Stimulated activated CD4-positive, alpha-beta T cell treated with anti-CD3 and anti-CD28 coated beads, Interleukin-2, amount 100 ng/mL, for 4 hours (primary cell): ENCODE data around the gene SV2B.

Experiments used
- DNase-seq: peaks from one replicate; pipeline ENCODE4 v3.0.0-alpha.2; 2020; ENCODE audit warnings: low read depth

SV2B gene

DNA sequence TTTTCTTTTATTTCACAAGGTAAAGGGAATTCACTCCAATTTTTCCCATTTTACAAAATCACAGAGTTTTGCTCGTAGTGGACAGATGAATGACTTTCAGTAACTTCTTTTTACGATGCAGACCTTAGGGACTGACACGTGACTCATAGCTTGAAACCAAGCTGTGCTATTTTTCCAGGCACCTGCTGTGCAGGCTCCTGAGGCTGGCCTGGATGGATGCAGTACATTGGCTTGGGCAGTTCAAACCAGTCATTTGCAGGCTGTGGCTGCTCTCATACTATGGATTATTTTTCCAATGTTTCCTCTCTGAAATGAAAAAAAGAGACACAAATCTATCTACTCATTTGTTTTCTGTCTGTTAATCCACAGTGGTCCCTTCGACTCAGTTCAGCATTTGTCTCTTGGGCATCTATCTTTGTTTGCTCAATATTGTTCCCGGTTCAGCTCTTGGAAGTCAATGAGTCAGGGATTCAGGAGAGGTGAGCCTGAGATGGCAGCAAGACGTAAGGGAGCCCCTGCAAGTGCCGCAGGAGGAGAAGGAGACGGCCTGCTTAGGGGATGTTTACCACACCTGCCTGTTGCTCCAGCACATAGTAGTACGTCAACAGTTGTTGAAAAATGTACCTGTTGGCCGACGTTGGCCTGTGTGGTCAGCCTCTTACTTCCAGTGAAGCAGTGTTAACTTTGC, 92.8 kb downstream of the SV2B start:
- DNase-seq, result no peak

DNA sequence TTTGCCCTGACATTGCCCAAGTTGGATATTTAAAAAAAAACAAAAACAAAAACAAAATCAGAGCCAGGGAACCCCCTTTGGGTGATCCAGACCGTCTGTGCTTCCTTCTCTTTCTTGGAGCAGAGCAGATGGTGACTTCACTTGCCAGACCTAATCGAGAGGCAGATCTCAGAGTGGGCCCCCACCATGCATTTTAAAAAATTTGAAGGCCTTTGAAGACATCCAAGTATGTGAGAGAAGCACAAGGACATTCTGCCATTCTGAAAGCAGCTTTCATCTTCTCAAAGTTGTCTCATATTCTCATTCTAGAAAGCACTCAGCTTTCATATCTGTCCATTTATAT, 93.3 kb downstream of the SV2B start:
- no peak for DNase-seq

- no peak for DNase-seq
These were observed 96.1 kb downstream of the SV2B start for GRCh38 chr15:91196127-91196526.

DNA sequence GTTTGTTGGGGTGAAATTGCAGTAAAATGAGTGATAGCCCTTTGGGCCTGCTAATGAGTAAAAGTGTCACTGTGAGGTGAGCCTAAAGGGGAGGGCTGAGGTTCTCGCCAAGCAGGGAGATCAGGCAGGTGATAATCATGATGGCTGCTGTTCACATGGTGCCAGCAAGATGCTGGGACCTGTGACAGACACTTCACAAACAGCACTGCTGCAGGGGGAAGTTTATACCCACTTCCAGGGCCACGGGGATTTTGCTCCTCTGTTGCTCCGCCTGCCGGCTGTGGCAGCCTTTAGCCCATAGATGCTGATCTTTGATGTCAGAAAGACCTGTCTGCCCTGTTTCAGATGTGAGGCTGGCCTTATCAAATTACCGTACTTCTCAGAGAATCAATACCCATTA, 96.7 kb downstream of the SV2B start:
- DNase-seq, result no peak

DNA sequence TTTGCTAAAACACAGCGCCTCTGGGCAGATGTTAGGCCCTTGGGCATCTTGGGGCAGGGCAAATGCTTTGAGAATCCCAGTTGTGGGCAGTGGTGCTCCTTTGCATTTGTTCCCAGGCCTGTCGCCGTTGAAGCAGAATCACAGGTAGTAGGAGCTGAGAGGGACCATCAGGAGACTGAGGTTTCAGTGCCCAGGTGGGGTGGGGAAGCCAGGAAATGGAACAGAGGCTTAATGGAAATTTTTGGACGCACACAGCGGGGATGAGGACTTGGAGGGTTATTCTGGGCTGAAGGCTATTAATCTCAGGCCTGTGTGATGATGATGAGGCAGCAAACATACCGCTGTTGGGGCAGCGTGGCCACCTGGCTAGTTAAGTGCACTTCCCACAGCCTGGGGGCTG, 99.5 kb downstream of the SV2B start:
- DNase-seq, result no peak

DNA sequence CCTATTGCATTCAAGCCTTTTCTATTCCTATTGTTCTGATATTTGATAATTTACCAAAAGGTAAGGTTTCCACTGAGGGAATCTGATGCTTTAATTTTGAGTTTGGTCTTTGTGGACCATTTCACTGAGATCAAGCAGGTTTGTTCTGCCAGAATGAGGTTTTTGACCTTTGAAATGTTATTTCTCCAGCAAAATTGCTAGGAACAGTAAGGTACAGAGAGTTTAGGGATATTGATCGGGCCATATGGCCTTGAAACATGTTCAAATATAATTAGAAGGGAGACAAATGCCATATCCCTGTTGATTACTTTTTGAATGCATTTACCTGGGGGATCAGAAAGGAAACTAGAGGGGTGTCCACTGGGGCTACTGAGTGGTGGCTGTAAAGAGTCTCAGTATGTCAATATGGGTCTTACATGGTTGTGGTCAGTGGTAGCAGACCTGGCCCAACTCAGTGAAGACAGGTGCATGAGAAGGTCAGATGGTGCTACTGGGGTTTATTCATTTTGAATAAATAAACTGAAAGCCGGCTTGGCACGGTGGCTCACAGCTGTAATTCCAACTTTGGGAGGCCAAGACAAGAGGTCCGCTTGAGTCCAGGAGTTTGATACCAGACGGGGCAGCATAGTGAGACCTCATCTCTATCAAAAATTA, 100.2 kb downstream of the SV2B start:
- no peak for DNase-seq

GRCh38 chr15:91202510-91203102, 102.5 kb downstream of the SV2B start:
- no peak for DNase-seq

DNA sequence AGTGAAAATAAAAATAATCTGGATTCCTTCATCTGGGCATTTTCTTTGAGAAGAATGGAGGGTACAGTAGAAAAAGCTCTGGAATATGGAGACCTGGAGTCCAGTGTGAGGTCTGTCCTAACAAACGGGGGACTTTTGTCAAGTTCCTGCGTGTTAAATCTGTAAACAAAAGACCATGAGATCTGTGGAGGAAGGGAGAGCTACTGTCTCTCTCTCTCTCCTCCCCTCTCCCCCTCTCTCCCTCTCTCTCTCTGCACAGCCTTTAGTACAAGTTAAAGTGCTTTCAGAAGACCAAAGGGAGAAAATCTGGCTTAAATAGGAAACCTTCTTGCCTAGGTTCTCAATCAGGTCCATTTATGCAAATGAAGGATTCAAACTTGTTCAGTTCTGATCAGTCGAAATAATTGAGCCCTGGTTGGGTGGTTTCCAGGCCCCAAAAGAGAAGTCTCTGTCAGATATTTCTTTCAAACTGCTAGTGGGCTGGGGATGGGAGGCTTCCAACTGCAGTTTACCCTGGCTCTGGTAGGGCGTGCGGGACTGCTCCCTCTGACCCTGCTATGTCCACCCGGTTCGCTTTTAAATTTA, 103.7 kb downstream of the SV2B start:
- no peak for DNase-seq

- DNase-seq, result no peak
These were observed 108.3 kb downstream of the SV2B start for GRCh38 chr15:91208371-91208770.

- DNase-seq, result no peak
These were observed 109.3 kb downstream of the SV2B start for GRCh38 chr15:91209318-91209717.

DNA sequence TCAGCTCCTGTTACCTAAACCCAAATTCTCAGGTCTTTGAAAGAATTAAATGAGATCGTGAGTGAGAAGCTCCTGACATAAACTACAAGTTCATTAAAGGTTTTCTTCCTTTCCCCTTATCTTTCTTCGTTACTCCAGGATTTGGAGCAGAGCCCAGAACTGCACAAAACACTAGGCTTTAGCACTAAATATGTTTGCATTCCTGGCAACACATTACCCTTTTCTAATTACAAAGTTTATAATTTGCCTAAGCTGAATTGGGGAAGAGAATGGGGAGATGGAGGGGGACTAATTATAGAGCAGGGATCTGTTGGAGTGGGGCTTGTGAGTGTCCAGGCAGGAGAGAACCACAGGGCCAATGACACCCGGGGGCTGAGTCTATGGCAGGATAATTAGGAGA, 109.7 kb downstream of the SV2B start:
- no peak for DNase-seq

DNA sequence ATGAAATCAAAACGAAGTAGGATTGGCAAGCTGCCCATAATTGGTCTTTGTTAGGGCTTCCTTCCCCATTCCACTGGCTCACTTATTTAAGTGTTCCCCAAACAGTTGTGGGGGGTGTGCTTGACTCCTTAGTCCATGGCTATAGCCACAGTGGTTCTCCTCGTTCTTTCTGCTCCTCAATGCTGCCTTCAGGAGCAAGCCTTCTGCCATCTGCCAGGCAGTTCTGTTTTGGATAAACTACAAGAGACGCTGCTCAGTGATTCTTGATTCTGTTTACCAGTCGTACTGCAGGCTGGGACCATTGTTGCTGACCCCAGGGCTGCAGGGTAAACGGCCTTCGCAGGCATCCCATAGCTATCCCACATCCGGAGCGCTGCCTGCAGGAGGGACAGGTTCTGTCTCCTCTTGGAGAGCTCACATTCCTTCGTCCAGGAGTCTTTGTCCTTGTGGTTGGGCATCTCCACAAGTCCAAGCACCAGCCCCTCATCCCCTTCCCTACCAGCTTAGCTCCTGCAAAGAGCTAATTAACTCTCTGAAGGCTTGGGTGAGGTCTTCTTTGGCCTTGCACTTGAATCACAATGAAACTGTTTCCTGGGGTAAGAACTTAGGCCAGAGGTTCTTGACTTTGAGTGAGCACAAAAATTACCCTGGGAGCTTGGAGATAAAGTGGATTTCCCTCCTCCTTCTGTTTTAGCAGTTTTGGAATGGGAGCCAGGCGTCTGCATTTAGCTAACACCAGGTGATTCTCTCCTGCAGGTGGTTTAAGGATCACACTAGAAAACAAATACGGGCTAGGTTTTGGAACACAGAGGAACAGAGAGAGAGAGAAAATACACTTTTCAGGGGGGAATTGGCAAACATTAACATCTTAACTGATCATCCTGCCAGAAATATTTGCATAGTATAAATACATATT, 114.9 kb downstream of the SV2B start:
- DNase-seq, result no peak

DNA sequence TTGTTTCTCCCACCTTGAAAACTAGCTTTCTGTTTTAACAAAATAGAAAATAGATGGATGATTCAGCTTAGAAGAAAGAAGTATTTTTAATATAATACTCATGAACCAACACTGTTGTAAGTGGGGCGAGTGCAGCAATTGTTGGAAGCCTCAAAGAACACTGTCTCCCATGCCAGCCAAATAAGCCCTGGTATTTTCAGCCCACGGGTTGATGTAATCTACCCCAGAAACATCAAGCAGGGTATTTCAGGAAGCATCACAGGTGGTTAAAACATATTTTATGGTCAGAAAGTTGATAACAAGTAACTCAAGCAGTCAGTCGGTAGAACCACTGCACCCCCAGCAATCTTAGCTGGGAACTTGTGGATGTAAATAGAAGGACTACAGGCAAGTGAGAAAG, 115.9 kb downstream of the SV2B start:
- no peak for DNase-seq

GRCh38 chr15:91219206-91219605, 119.1 kb downstream of the SV2B start:
- no peak for DNase-seq

DNA sequence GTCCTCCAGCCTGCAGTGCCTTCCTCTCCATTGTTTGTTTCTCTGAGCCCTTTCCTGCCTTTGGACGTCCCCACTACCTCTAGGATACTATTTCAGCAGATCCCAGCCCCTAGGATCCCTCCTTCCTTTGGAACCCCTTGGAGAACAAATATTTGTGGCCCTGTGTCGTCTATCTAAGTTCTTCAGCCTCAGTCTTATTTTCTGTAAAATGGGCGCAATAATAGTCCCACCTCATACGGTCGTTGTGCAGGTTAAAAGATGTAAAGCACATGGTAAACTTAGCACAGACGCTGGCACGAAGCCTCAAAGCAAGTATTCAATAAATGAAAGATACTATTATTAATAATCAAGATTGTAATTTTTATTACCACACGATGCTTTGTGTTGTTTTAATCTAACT, 122.0 kb downstream of the SV2B start:
- no peak for DNase-seq

DNA sequence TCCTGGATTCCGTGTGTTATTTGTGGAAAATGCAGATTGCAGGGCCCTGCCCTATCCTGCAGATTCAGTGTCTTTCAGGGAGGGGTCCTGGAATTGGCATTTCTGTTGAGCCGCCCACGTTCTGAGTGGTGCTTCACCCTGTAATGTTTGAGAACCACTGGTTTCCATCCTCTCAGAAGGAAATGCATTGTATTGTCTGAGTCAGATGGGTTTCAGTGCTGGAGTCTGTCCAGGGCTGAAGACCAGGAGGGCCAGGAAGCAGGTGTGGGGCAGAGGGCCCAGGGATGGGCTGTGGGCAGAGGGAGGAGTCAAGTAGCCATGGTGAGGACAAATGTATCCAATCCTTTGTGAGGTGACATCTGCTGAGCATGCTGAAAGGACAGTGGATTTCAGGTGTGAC, 123.8 kb downstream of the SV2B start:
- DNase-seq, result no peak

- no peak for DNase-seq
These were observed 124.8 kb downstream of the SV2B start for GRCh38 chr15:91224755-91225380.

- DNase-seq, result no peak
These were observed 125.7 kb downstream of the SV2B start for GRCh38 chr15:91225741-91226140.

DNA sequence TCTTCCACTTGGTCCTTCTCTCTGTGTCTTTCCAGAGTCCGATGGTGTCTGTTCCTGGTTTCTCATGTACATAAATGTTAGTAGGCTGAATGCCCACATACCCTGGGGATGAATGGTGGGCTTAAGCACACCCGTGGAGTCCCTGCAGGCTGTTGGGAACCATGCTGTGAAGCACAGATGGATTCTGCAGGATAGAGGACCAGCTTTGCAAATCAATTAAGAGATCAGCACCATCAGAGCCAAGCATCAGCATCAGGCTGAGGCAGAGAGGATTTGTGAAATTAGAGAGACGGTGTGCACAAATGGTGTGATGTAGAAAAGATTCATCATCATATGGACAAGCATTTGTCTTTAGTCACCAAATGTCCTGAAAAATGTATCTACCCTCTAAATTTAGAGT, 127.1 kb downstream of the SV2B start:
- DNase-seq, result no peak

DNA sequence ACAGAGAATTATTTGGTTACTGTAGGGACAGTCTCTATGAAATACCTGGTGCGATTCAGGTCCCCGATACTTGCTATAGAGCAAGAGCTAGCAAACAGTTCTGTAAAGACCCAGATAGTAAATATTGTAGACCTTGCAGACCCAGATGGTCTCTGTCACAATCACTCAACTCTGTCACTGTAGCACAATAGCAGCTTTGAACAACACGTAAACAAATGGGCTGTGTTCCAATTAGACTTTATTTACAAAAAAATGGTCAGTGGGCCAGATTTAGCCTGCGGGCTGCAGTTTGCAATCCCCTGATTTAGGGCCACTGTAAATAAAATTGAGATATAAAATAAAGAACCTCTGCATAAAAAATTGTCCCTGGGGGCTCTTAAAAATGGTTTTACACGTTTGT, 127.7 kb downstream of the SV2B start:
- DNase-seq, result no peak

DNA sequence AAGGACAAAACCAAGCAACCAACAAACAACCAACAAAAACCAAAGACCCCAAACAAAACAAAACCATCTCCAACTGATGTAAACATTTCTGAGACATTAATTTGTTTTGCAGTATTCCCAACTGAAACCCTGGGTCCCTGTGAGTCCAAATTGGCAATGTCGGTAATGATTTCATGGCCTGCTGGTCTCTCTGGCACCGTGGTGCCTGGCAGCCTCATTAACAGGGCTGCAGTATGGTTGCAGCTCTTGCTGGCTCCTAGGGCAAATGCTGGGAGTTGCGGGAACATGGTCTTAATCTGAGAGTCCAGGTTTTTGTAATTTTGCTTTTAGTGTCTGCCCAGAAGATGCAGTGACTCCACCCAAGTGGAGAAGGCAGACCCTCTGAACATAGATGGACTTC, 128.3 kb downstream of the SV2B start:
- no peak for DNase-seq

- DNase-seq, result no peak
These were observed 128.8 kb downstream of the SV2B start for GRCh38 chr15:91228890-91229289.
